HFFc6 (cell line): ENCODE data around the gene OR2V2. TPM values are rescaled to one million over a fixed set of nuclear protein-coding genes. Genes with fewer than 3 reads are reported as not detected.

ENCODE experiments used
- DNase-seq: peaks from one replicate; pipeline ENCODE4 v3.0.0-alpha.2; 2018
- H3K27ac Mint-ChIP-seq: 2 replicates; pipeline ENCODE4 v1.8.0; 2020; ENCODE audit warnings: mild to moderate bottlenecking, mixed read lengths
- H3K27me3 Mint-ChIP-seq: 2 replicates; pipeline ENCODE4 v1.8.0; 2021; ENCODE audit warnings: mild to moderate bottlenecking, moderate library complexity, mixed read lengths; ENCODE audit not compliant: insufficient read depth
- H3K36me3 Mint-ChIP-seq: 2 replicates; pipeline ENCODE4 v1.8.0; 2021; ENCODE audit warnings: low read depth, mixed read lengths
- H3K4me1 Mint-ChIP-seq: 2 replicates; pipeline ENCODE4 v1.8.0; 2020; ENCODE audit warnings: low read depth, mixed read lengths
- H3K4me3 Mint-ChIP-seq: 2 replicates; pipeline ENCODE4 v1.8.0; 2020; ENCODE audit warnings: mild to moderate bottlenecking, moderate library complexity, mixed read lengths
- H3K9me3 Mint-ChIP-seq: 2 replicates; pipeline ENCODE4 v1.8.0; 2020; ENCODE audit warnings: mild to moderate bottlenecking, mixed read lengths
- CTCF ChIP-seq: fragments of 200-600 bp; sonication (generic); IDR thresholded peaks from 2 replicates; pipeline ENCODE4 v1.5.0; 2021; ENCODE audit warnings: antibody characterized with exemption, mild to moderate bottlenecking
- total RNA-seq, 6 experiments: library from RNA; stranded (reverse); fragmentation: NEBNext Ultra II Directional; extraction: Animal tissue kit (Norgen Biotek cat#: 25700); gene quantifications; 2 replicates in 1 of 6; 3 replicates in 5 of 6; pipeline ENCODE4 v1.2.3, GENCODE V29; 2021

The OR2V2 gene
- total RNA-seq, 6 experiments from 2014 or later: not detected

- TF ChIP-seq CTCF: no peak
- no peak overlapping the region for H3K4me3 Mint-ChIP-seq
- H3K9me3 Mint-ChIP-seq: peaks cover 5% of the 10 kb centered on the region
- peaks cover 37% of the 10 kb centered on the region for H3K4me1 Mint-ChIP-seq
- H3K27me3 Mint-ChIP-seq: peaks cover 14% of the 10 kb centered on the region; the same call in 1 of the 2 replicates
- no peak overlapping the region for H3K27ac Mint-ChIP-seq
- no peak for DNase-seq
- H3K36me3 Mint-ChIP-seq: peaks cover 5% of the 10 kb centered on the region
Measured at GRCh38 chr5:181151146-181151545, 3.8 kb downstream of the OR2V2 start.

- H3K36me3 Mint-ChIP-seq: peaks cover 5% of the 10 kb centered on the region
- peak overlapping the region; percentile 85 for H3K27ac Mint-ChIP-seq
- DNase-seq: peak; percentile 50
- H3K4me1 Mint-ChIP-seq: peaks cover 37% of the 10 kb centered on the region
- TF ChIP-seq CTCF: no peak
- peak overlapping the region; percentile 62 for H3K4me3 Mint-ChIP-seq
- peaks cover 5% of the 10 kb centered on the region for H3K9me3 Mint-ChIP-seq
- peaks cover 10% of the 10 kb centered on the region; the same call in 1 of the 2 replicates for H3K27me3 Mint-ChIP-seq
Measured at GRCh38 chr5:181152406-181152805, 5.0 kb downstream of the OR2V2 start.

- peaks cover 5% of the 10 kb centered on the region for H3K36me3 Mint-ChIP-seq
- no peak for TF ChIP-seq CTCF
- peaks cover 8% of the 10 kb centered on the region for H3K27me3 Mint-ChIP-seq
- peaks cover 37% of the 10 kb centered on the region for H3K4me1 Mint-ChIP-seq
- H3K9me3 Mint-ChIP-seq: peaks cover 5% of the 10 kb centered on the region
- H3K27ac Mint-ChIP-seq: no peak overlapping the region
- H3K4me3 Mint-ChIP-seq: no peak overlapping the region
- no peak for DNase-seq
Measured at GRCh38 chr5:181153814-181154213, 6.4 kb downstream of the OR2V2 start.

- no peak for DNase-seq
- no peak for TF ChIP-seq CTCF
- H3K9me3 Mint-ChIP-seq: peaks cover 5% of the 10 kb centered on the region
- H3K27me3 Mint-ChIP-seq: peaks cover 2% of the 10 kb centered on the region
- no peak overlapping the region for H3K27ac Mint-ChIP-seq
- peaks cover 5% of the 10 kb centered on the region for H3K36me3 Mint-ChIP-seq
- H3K4me3 Mint-ChIP-seq: no peak overlapping the region
- peaks cover 45% of the 10 kb centered on the region for H3K4me1 Mint-ChIP-seq
Measured at GRCh38 chr5:181156758-181157157, 9.4 kb downstream of the OR2V2 start.

- H3K4me3 Mint-ChIP-seq: no peak overlapping the region
- peaks cover 42% of the 10 kb centered on the region for H3K4me1 Mint-ChIP-seq
- peaks cover 7% of the 10 kb centered on the region for H3K27me3 Mint-ChIP-seq
- DNase-seq: no peak
- no peak for TF ChIP-seq CTCF
- H3K36me3 Mint-ChIP-seq: no peaks in the 10 kb centered on the region
- H3K27ac Mint-ChIP-seq: no peak overlapping the region
- H3K9me3 Mint-ChIP-seq: no peaks in the 10 kb centered on the region; the same call in 1 of the 2 replicates
Measured at GRCh38 chr5:181158869-181159268, 11.5 kb downstream of the OR2V2 start.
